Caco-2 (cell line): Measurements from ENCODE around the gene EIF3K. TPM values are rescaled to one million over a fixed set of nuclear protein-coding genes. Genes with fewer than 3 reads are reported as not detected.

Experiments used
- BruUV-seq: library from RNA; stranded (reverse); fragments of 400-500 nt; replicated peaks from 2 replicates; lab custom pipeline; 2021; lab: Mats Ljungman, UMichigan
- CTCF ChIA-PET: fragments of 300-600 bp; sonication (Branson Sonifier 250); formaldehyde crosslinking; loops from one replicate; lab custom pipeline; 2022; ENCODE audit warnings: antibody characterized with exemption; lab: Charles Lee
- POLR2A ChIA-PET: fragments of 300-600 bp; sonication (Branson Sonifier 250); formaldehyde crosslinking; loops from one replicate; lab custom pipeline; 2022; ENCODE audit warnings: antibody characterized with exemption; lab: Charles Lee
- DNase-seq, 2 experiments: peaks; one replicate each; pipeline versions ENCODE4 v3.0.0 to v3.0.0-alpha.2; 2020 to 2022
- H3K27me3 ChIP-seq: replicated peaks from 2 replicates; pipeline ENCODE4 v1.6.0; 2011; ENCODE audit warnings: low read length; ENCODE audit not compliant: control insufficient read depth, insufficient read depth
- H3K36me3 ChIP-seq: 2 replicates; pipeline ENCODE4 v1.5.1; 2011; ENCODE audit warnings: low read length; ENCODE audit not compliant: control insufficient read depth, insufficient read depth
- H3K4me1 ChIP-seq: fragments of 250-450 bp; sonication (Bioruptor Pico); 2 replicates; pipeline ENCODE4 v1.5.1; 2020; ENCODE audit warnings: mild to moderate bottlenecking
- H3K4me3 ChIP-seq: 2 replicates; pipeline ENCODE4 v1.5.1; 2011; ENCODE audit warnings: low read depth, mild to moderate bottlenecking, control low read depth, low read length
- H3K9me3 ChIP-seq: fragments of 250-450 bp; sonication (Bioruptor Pico); 2 replicates; pipeline ENCODE4 v1.5.1; 2020; ENCODE audit warnings: mild to moderate bottlenecking, moderate library complexity
- H3K27ac Mint-ChIP-seq: one replicate; pipeline ENCODE4 v1.8.0; 2022; ENCODE audit warnings: mixed read lengths; ENCODE audit not compliant: unreplicated experiment
- H3K27me3 Mint-ChIP-seq: one replicate; pipeline ENCODE4 v1.8.0; 2022; ENCODE audit warnings: mixed read lengths; ENCODE audit not compliant: insufficient read depth, unreplicated experiment
- H3K36me3 Mint-ChIP-seq: one replicate; pipeline ENCODE4 v1.8.0; 2022; ENCODE audit warnings: mild to moderate bottlenecking, mixed read lengths; ENCODE audit not compliant: insufficient read depth, unreplicated experiment
- H3K4me1 Mint-ChIP-seq: one replicate; pipeline ENCODE4 v1.8.0; 2022; ENCODE audit warnings: low read depth, mixed read lengths; ENCODE audit not compliant: unreplicated experiment
- H3K4me3 Mint-ChIP-seq: one replicate; pipeline ENCODE4 v1.8.0; 2022; ENCODE audit warnings: mild to moderate bottlenecking, moderate library complexity, mixed read lengths; ENCODE audit not compliant: unreplicated experiment
- H3K9me3 Mint-ChIP-seq: one replicate; pipeline ENCODE4 v1.8.0; 2022; ENCODE audit warnings: mixed read lengths; ENCODE audit not compliant: unreplicated experiment
- CTCF ChIP-seq, 2 experiments: fragments of 200-600 bp in 1 of 2; IDR thresholded peaks; 1 replicate in 1 of 2; 2 replicates in 1 of 2; pipeline versions ENCODE4 v1.5.1 to v1.8.0; 2011 to 2022; ENCODE audit warnings: antibody characterized with exemption in 1 of 2, control low read depth in 1 of 2, inconsistent platforms in 1 of 2, low read depth in 1 of 2, low read length in 1 of 2, mild to moderate bottlenecking in 1 of 2, moderate library complexity in 1 of 2; ENCODE audit not compliant: insufficient read depth in 1 of 2, severe bottlenecking in 1 of 2, unreplicated experiment in 1 of 2
- intact Hi-C: fragments of 100-400 bp; cut with micrococcal nuclease; formaldehyde crosslinking; loops from one replicate; pipeline ENCODE4 v1.10.0; 2022; ENCODE audit not compliant: unreplicated experiment
- total RNA-seq: library from RNA; stranded (reverse); gene quantifications from 2 replicates; pipeline ENCODE4 v1.2.3, GENCODE V29; 2022

EIF3K gene
- total RNA-seq, 1 experiment from 2014 or later, result 354 TPM

GRCh38 chr19:38616265-38616664, 2.7 kb upstream of the EIF3K start:
- intact Hi-C loops, result loop anchor here (5.0 kb wide), 1 partner anchor 74 kb away; no protein-coding TSS in a partner anchor
- H3K4me3 ChIP-seq, result no peak overlapping the region
- H3K4me3 Mint-ChIP-seq, result peak overlapping the region; percentile 37
- no peaks in the 10 kb centered on the region for H3K4me1 ChIP-seq
- no peak for TF ChIP-seq CTCF (IDR thresholded peaks at IDR 0.05; ENCODE audit: insufficient read depth in 1 of 2, low read depth in 1 of 2, low read length in 1 of 2, severe bottlenecking in 1 of 2, unreplicated experiment in 1 of 2)
- ChIA-PET POLR2A (interaction anchor here (0.6 kb wide), 1 partner anchor 37 kb away, joined by 13 read pairs; no protein-coding TSS in a partner anchor), CTCF (no interaction called here)
- no peaks in the 10 kb centered on the region for H3K9me3 ChIP-seq
- H3K27me3 ChIP-seq, result no peaks in the 10 kb centered on the region
- BruUV-seq, result no TSS peak
- DNase-seq, result no peak
- H3K36me3 Mint-ChIP-seq, result peaks cover 28% of the 10 kb centered on the region
- H3K9me3 Mint-ChIP-seq, result no peaks in the 10 kb centered on the region
- H3K27ac Mint-ChIP-seq, result peak overlapping the region; percentile 60
- peaks cover 1% of the 10 kb centered on the region; the same call in 1 of the 2 replicates for H3K36me3 ChIP-seq
- no peaks in the 10 kb centered on the region for H3K27me3 Mint-ChIP-seq
- peaks cover 7% of the 10 kb centered on the region for H3K4me1 Mint-ChIP-seq

- H3K27ac Mint-ChIP-seq, result no peak overlapping the region
- Histone ChIP-seq H3K9me3 (no peaks in the 10 kb centered on the region), H3K27me3 (no peaks in the 10 kb centered on the region), H3K36me3 (peaks cover 1% of the 10 kb centered on the region; the same call in 1 of the 2 replicates), H3K4me1 (no peaks in the 10 kb centered on the region), H3K4me3 (no peak overlapping the region)
- H3K4me3 Mint-ChIP-seq, result peak overlapping the region; percentile 41
- no peaks in the 10 kb centered on the region for H3K9me3 Mint-ChIP-seq
- DNase-seq, result no peak
- no peaks in the 10 kb centered on the region for H3K27me3 Mint-ChIP-seq
- no TSS peak for BruUV-seq
- peaks cover 39% of the 10 kb centered on the region for H3K36me3 Mint-ChIP-seq
- ChIA-PET CTCF (interaction anchor here (1.0 kb wide), 1 partner anchor 37 kb away, joined by 3 read pairs; no protein-coding TSS in a partner anchor), POLR2A (interaction anchor here (2.0 kb wide), 1 partner anchor 243 kb away, joined by 9 read pairs; the partner anchor contains the start of gene PSMD8)
- peaks cover 7% of the 10 kb centered on the region for H3K4me1 Mint-ChIP-seq
- no peak for TF ChIP-seq CTCF (IDR thresholded peaks at IDR 0.05; ENCODE audit: insufficient read depth in 1 of 2, low read depth in 1 of 2, low read length in 1 of 2, severe bottlenecking in 1 of 2, unreplicated experiment in 1 of 2)
- intact Hi-C loops, result loop anchor here (5.0 kb wide), 1 partner anchor 75 kb away; no protein-coding TSS in a partner anchor
Observed at GRCh38 chr19:38617283-38617763, 1.7 kb upstream of the EIF3K start.

- Mint-ChIP-seq H3K27ac (peak within 1 kb of the TSS; percentile 99), H3K4me1 (peaks cover 7% of the 10 kb centered on the region), H3K27me3 (no peaks in the 10 kb centered on the region), H3K4me3 (peak within 1 kb of the TSS; percentile 99), H3K36me3 (peaks cover 45% of the 10 kb centered on the region), H3K9me3 (no peaks in the 10 kb centered on the region)
- H3K4me3 ChIP-seq, result peak within 1 kb of the TSS; percentile 49
- H3K9me3 ChIP-seq, result no peaks in the 10 kb centered on the region
- ChIA-PET CTCF (interaction anchor here (0.6 to 1.9 kb wide), 10 partner anchors 17 to 313 kb away, joined by 3 to 25 read pairs (median 4); partner anchors contain the start of genes ACTN4, FAM98C, MRPS12 and SARS2), POLR2A (interaction anchor here (0.5 to 2.0 kb wide), 13 partner anchors 16 to 724 kb away, joined by 3 to 31 read pairs (median 6); partner anchors contain the start of genes ACTN4, FAM98C, NFKBIB and PSMD8)
- no TSS peak for BruUV-seq
- H3K36me3 ChIP-seq, result peaks cover 1% of the 10 kb centered on the region; the same call in 1 of the 2 replicates
- DNase-seq, result no peak
- H3K4me1 ChIP-seq, result no peaks in the 10 kb centered on the region
- H3K27me3 ChIP-seq, result no peaks in the 10 kb centered on the region
- intact Hi-C loops, result loop anchor here (2.0 to 5.0 kb wide), 2 partner anchors 21 to 76 kb away; no protein-coding TSS in a partner anchor
- TF ChIP-seq CTCF (IDR thresholded peaks at IDR 0.05; ENCODE audit: insufficient read depth in 1 of 2, low read depth in 1 of 2, low read length in 1 of 2, severe bottlenecking in 1 of 2, unreplicated experiment in 1 of 2), result no peak
Observed at GRCh38 chr19:38617764-38618589, 1.0 kb upstream of the EIF3K start, which contains the start of gene MAP4K1. MAP4K1 (minus strand) TSS chr19:38617953; CDS start chr19:38617895, 58 bp downstream.
